GM23248 (cell line): ENCODE results near the gene PTBP1. TPM values are rescaled to one million over a fixed set of nuclear protein-coding genes. Genes with fewer than 3 reads are reported as not detected.

Experiments
- DNase-seq: peaks from one replicate; pipeline ENCODE4 v3.0.0-alpha.2; 2015
- H2AFZ ChIP-seq: fragments of 200-600 bp; sonication (generic); 2 replicates; pipeline ENCODE4 v1.6.1; 2016; ENCODE audit warnings: antibody characterized with exemption
- H3F3A ChIP-seq: fragments of 200-600 bp; sonication (generic); 2 replicates; pipeline ENCODE4 v1.6.1; 2016; ENCODE audit warnings: mild to moderate bottlenecking, antibody characterized with exemption, mixed run types; ENCODE audit not compliant: insufficient read depth
- H3K27ac ChIP-seq: fragments of 200-600 bp; sonication (generic); 2 replicates; pipeline ENCODE4 v1.5.1; 2016; ENCODE audit warnings: mild to moderate bottlenecking
- H3K27me3 ChIP-seq: fragments of 200-600 bp; sonication (generic); replicated peaks from 2 replicates; pipeline ENCODE4 v1.6.1; 2016; ENCODE audit warnings: mild to moderate bottlenecking; ENCODE audit not compliant: insufficient read depth
- H3K36me3 ChIP-seq: fragments of 200-600 bp; sonication (generic); 2 replicates; pipeline ENCODE4 v1.6.1; 2016; ENCODE audit warnings: low read depth, mild to moderate bottlenecking
- H3K4me1 ChIP-seq: fragments of 200-600 bp; sonication (generic); 2 replicates; pipeline ENCODE4 v1.6.1; 2016; ENCODE audit warnings: mild to moderate bottlenecking; ENCODE audit not compliant: insufficient read depth
- H3K4me2 ChIP-seq: fragments of 200-600 bp; sonication (generic); one replicate; pipeline ENCODE4 v1.6.1; 2016; ENCODE audit warnings: mild to moderate bottlenecking; ENCODE audit not compliant: unreplicated experiment
- H3K4me3 ChIP-seq: fragments of 200-600 bp; sonication (generic); 2 replicates; pipeline ENCODE4 v1.5.1; 2016; ENCODE audit warnings: mild to moderate bottlenecking
- H3K79me2 ChIP-seq: fragments of 200-600 bp; sonication (generic); 2 replicates; pipeline ENCODE4 v1.6.1; 2016; ENCODE audit warnings: mild to moderate bottlenecking; ENCODE audit not compliant: insufficient read depth
- H3K9ac ChIP-seq: fragments of 200-600 bp; sonication (generic); 2 replicates; pipeline ENCODE4 v1.6.1; 2016; ENCODE audit warnings: mild to moderate bottlenecking
- H3K9me2 ChIP-seq: fragments of 200-600 bp; sonication (generic); 2 replicates; pipeline ENCODE4 v1.6.1; 2016; ENCODE audit warnings: mixed run types, mild to moderate bottlenecking, moderate library complexity; ENCODE audit not compliant: insufficient read depth
- H3K9me3 ChIP-seq: fragments of 200-600 bp; sonication (generic); one replicate; pipeline ENCODE4 v1.6.1; 2017; ENCODE audit warnings: low read depth
- H4K20me1 ChIP-seq: fragments of 200-600 bp; sonication (generic); 2 replicates; pipeline ENCODE4 v1.6.0; 2016; ENCODE audit not compliant: insufficient read depth
- EZH2 ChIP-seq: fragments of 200-600 bp; sonication (generic); IDR thresholded peaks from 2 replicates; pipeline ENCODE4 v1.6.1; 2018; ENCODE audit warnings: antibody characterized with exemption, mild to moderate bottlenecking; ENCODE audit not compliant: insufficient read depth, poor library complexity, severe bottlenecking
- EZH2phosphoT487 ChIP-seq: fragments of 200-600 bp; sonication (generic); IDR thresholded peaks from 2 replicates; pipeline ENCODE4 v1.6.1; 2018; ENCODE audit warnings: antibody characterized with exemption, moderate library complexity, mild to moderate bottlenecking, low read depth; ENCODE audit not compliant: insufficient read depth
- WGBS, 2 experiments: methylation state at CpG; one replicate each; pipeline ENCODE4 v1.1.6; 2015 to 2017; ENCODE audit warnings: low lambda C conversion rate in 2 of 2, low coverage in 1 of 2; ENCODE audit errors: missing lambda C conversion rate in 2 of 2; 5-methylcytosine and 5-hydroxymethylcytosine counted together
- in situ Hi-C: fragments of 300-500 bp; cut with MboI; formaldehyde crosslinking; loops from 2 replicates; pipeline ENCODE4 v1.15.0; 2020
- polyA plus RNA-seq: library from polyadenylated mRNA; unstranded; fragments of >200 nt; fragmentation: Nextera tagmentation; extraction: Ambion mirVana; gene quantifications from 2 replicates; pipeline ENCODE4 v1.2.1, GENCODE V29; 2016
- total RNA-seq: library from RNA; depleted of rRNA; stranded (reverse); fragments of >200 nt; shearing (Covaris generic); gene quantifications from 2 replicates; pipeline ENCODE4 v1.2.3, GENCODE V29; 2014

The PTBP1 gene
- total and polyA plus RNA-seq, 2 experiments from 2014 or later = 160 to 175 TPM

GRCh38 chr19:805166-805551 is 7.9 kb downstream of the PTBP1 start:
- Histone ChIP-seq H3K36me3 (peaks cover 42% of the 10 kb centered on the region), H3K4me2 (no peak overlapping the region), H3K27me3 (no peaks in the 10 kb centered on the region), H3K9ac (no peak overlapping the region), H3K27ac (no peak overlapping the region), H3K4me1 (peaks cover 19% of the 10 kb centered on the region), H3K9me3 (no peaks in the 10 kb centered on the region), H4K20me1 (peaks cover 17% of the 10 kb centered on the region), H3K79me2 (peaks cover 100% of the 10 kb centered on the region), H3K4me3 (no peak overlapping the region), H3F3A (peaks cover 12% of the 10 kb centered on the region), H3K9me2 (no peaks in the 10 kb centered on the region), H2AFZ (no peak overlapping the region)
- DNase-seq = no peak
- TF ChIP-seq EZH2 (no peak), EZH2phosphoT487 (no peak)
- in situ Hi-C loops = no loop called here
- WGBS, 2 experiments = 90 to 98% methylated on average over 15 to 33 of the region's 33 CpGs

GRCh38 chr19:805600-806550 is 8.6 kb downstream of the PTBP1 start:
- H4K20me1 ChIP-seq = peaks cover 12% of the 10 kb centered on the region
- 93 to 94% methylated on average over 46 to 90 of the region's 93 CpGs for WGBS, 2 experiments
- in situ Hi-C loops = no loop called here

GRCh38 chr19:806815-807421 is 9.7 kb downstream of the PTBP1 start:
- Histone ChIP-seq H3F3A (peaks cover 22% of the 10 kb centered on the region), H3K4me1 (peaks cover 3% of the 10 kb centered on the region), H3K27ac (no peak overlapping the region), H3K79me2 (peaks cover 95% of the 10 kb centered on the region), H2AFZ (no peak overlapping the region), H3K9me3 (no peaks in the 10 kb centered on the region), H3K4me3 (no peak overlapping the region), H3K27me3 (no peaks in the 10 kb centered on the region), H3K9ac (no peak overlapping the region), H3K4me2 (no peak overlapping the region), H3K9me2 (no peaks in the 10 kb centered on the region), H4K20me1 (peaks cover 5% of the 10 kb centered on the region), H3K36me3 (peaks cover 58% of the 10 kb centered on the region)
- no peak for TF ChIP-seq EZH2
- TF ChIP-seq EZH2phosphoT487 = no peak
- no peak for DNase-seq
- 90 to 91% methylated on average over 32 to 34 of the region's 34 CpGs for WGBS, 2 experiments
- in situ Hi-C loops = no loop called here

More at GRCh38 chr19:805600-806550, 8.6 kb downstream of the PTBP1 start:
- no peak overlapping the region for H2AFZ ChIP-seq
- peaks cover 14% of the 10 kb centered on the region for H3K4me1 ChIP-seq
- peaks cover 16% of the 10 kb centered on the region for H3F3A ChIP-seq
- TF ChIP-seq EZH2 = no peak
- TF ChIP-seq EZH2phosphoT487 = no peak
- no peak overlapping the region for H3K9ac ChIP-seq
- H3K9me2 ChIP-seq = no peaks in the 10 kb centered on the region
- no peaks in the 10 kb centered on the region for H3K9me3 ChIP-seq
- no peaks in the 10 kb centered on the region for H3K27me3 ChIP-seq
- no peak overlapping the region for H3K27ac ChIP-seq
- H3K79me2 ChIP-seq = peaks cover 100% of the 10 kb centered on the region
- no peak overlapping the region for H3K4me2 ChIP-seq
- no peak overlapping the region for H3K4me3 ChIP-seq
- no peak for DNase-seq
- H3K36me3 ChIP-seq = peaks cover 48% of the 10 kb centered on the region

GRCh38 chr19:807627-808422 is 10.6 kb downstream of the PTBP1 start:
- in situ Hi-C loops = no loop called here
- WGBS, 2 experiments = 92% methylated on average over 44 of the region's 44 CpGs
- no peak overlapping the region for H2AFZ ChIP-seq
- no peak overlapping the region for H3K4me3 ChIP-seq
- H3K27me3 ChIP-seq = no peaks in the 10 kb centered on the region
- H3K36me3 ChIP-seq = peaks cover 61% of the 10 kb centered on the region
- no peak overlapping the region for H3K27ac ChIP-seq
- H3K9me3 ChIP-seq = no peaks in the 10 kb centered on the region
- no peak for TF ChIP-seq EZH2
- TF ChIP-seq EZH2phosphoT487 = no peak
- H4K20me1 ChIP-seq = peaks cover 3% of the 10 kb centered on the region; the same call in 1 of the 2 replicates
- H3K9me2 ChIP-seq = no peaks in the 10 kb centered on the region
- H3K4me1 ChIP-seq = no peaks in the 10 kb centered on the region
- no peak overlapping the region for H3K9ac ChIP-seq
- no peak overlapping the region for H3K4me2 ChIP-seq
- DNase-seq = no peak
- peaks cover 89% of the 10 kb centered on the region for H3K79me2 ChIP-seq
- H3F3A ChIP-seq = peaks cover 22% of the 10 kb centered on the region
